ENCODE data around the gene RAB31. TPM values are rescaled to one million over a fixed set of nuclear protein-coding genes. Genes with fewer than 3 reads are reported as not detected.

Gene RAB31
- total RNA-seq, 1 experiment from 2014 or later, result 32.9 TPM

- TF ChIP-seq CBFB (CRISPR knock-in tag; IDR thresholded peaks at IDR 0.05; ENCODE audit: low read depth) (no peak), GTF2I (CRISPR knock-in tag; conservative IDR thresholded peaks at IDR 0.05) (no peak), ETV6 (CRISPR knock-in tag; IDR thresholded peaks at IDR 0.05) (no peak), E2F5 (CRISPR knock-in tag; IDR thresholded peaks at IDR 0.05) (no peak), AFF4 (CRISPR knock-in tag; IDR thresholded peaks at IDR 0.05; ENCODE audit: borderline replicate concordance) (no peak), NR3C1 (CRISPR knock-in tag; conservative IDR thresholded peaks at IDR 0.05; ENCODE audit: low read depth) (no peak), TP53 (CRISPR knock-in tag; IDR thresholded peaks at IDR 0.05) (no peak), CREB1 (CRISPR knock-in tag; IDR thresholded peaks at IDR 0.05) (no peak)
- TF ChIP-seq, protein P1, sequence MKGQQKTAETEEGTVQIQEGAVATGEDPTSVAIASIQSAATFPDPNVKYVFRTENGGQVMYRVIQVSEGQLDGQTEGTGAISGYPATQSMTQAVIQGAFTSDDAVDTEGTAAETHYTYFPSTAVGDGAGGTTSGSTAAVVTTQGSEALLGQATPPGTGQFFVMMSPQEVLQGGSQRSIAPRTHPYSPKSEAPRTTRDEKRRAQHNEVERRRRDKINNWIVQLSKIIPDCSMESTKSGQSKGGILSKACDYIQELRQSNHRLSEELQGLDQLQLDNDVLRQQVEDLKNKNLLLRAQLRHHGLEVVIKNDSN (CRISPR knock-in tag; IDR thresholded peaks at IDR 0.05), result no peak
- TF ChIP-seq, protein P2, sequence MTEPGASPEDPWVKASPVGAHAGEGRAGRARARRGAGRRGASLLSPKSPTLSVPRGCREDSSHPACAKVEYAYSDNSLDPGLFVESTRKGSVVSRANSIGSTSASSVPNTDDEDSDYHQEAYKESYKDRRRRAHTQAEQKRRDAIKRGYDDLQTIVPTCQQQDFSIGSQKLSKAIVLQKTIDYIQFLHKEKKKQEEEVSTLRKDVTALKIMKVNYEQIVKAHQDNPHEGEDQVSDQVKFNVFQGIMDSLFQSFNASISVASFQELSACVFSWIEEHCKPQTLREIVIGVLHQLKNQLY (CRISPR knock-in tag; IDR thresholded peaks at IDR 0.05), result no peak
Observed at GRCh38 chr18:9862686-9863085, 154.6 kb downstream of the RAB31 start (continued).

DNA sequence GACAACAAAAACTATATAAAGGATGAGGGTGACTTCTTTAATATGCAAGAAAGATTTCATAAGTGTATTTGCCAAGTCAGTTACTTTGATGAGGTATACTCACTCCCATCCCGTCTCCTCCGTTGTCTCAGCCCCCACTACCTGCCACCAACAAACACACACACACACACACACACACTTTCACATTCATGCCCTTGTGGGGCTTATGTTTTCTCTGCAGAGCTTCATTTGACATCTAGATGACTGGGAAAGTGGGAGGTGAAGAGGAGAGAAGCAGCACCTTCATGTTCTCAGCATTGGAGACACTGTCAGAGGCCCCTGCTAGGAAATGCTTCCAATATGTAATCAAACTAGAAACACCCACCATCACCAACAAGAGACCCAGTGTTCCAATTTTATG, 155.2 kb downstream of the RAB31 start:
- Mint-ChIP-seq H3K27me3 (ENCODE audit: low read depth) (peaks cover 5% of the 10 kb centered on the region; the same call in 1 of the 2 replicates), H3K36me3 (peaks cover 25% of the 10 kb centered on the region), H3K4me1 (0 out of 2 replicates have a peak, but pooled peaks cover 5% of the 10 kb centered on the region), H3K27ac (no peak overlapping the region), H3K4me3 (no peak overlapping the region), H3K9me3 (peaks cover 27% of the 10 kb centered on the region)
- no peak for DNase-seq (ENCODE audit: low spot score)
- CTCF ChIA-PET, result no interaction called here
- TF ChIP-seq E2F5 (CRISPR knock-in tag; IDR thresholded peaks at IDR 0.05), result no peak
- TF ChIP-seq, protein P3, sequence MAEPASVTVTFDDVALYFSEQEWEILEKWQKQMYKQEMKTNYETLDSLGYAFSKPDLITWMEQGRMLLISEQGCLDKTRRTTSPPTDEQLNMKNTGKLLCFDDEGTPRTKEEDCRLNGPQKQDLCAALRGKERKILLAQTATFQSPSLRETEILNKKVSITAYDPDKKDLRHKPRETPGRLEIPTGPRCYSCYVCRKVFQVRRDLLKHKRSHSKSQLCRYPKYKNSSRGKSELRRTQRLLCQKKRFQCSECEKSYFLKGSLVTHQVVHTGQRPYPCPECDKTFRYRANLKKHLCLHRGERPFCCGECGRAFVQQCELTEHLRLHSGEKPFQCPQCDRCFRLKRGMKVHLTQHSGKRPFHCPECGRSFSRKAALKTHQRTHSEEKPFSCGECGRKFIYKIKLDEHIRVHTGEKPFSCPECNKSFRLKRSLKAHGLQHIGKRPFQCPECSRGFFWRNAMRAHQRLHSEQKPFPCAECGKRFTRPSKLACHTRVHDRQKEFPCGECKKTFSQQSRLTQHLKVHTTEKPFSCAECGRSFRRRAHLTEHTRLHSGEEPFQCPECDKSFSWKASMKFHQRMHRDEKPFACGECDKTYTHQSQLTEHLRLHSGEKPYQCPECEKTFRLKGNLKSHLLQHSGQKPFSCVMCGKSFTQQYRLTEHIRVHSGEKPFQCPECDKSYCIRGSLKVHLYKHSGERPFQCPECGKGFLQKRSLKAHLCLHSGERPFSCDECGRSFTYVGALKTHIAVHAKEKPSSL (CRISPR knock-in tag; conservative IDR thresholded peaks at IDR 0.05), result no peak
- TF ChIP-seq ZNF219 (CRISPR knock-in tag; IDR thresholded peaks at IDR 0.05; ENCODE audit: borderline replicate concordance), result no peak
- TF ChIP-seq FOXK1 (CRISPR knock-in tag; IDR thresholded peaks at IDR 0.05), result no peak
- TF ChIP-seq ZSCAN18 (CRISPR knock-in tag; IDR thresholded peaks at IDR 0.05), result no peak
- no peak for TF ChIP-seq CREB1 (CRISPR knock-in tag; IDR thresholded peaks at IDR 0.05)
- POLR2A ChIA-PET, result no interaction called here
- no peak for ATAC-seq

Measured in WTC11 (cell line).